Measurements from ENCODE around the gene USP19. TPM values are rescaled to one million over a fixed set of nuclear protein-coding genes. Genes with fewer than 3 reads are reported as not detected.

The USP19 gene
- total and polyA plus RNA-seq, 10 of the 15 experiments (the other 5 are each of a cell fraction or from before 2014, with no cell fraction given) = 0.24 to 64.2 (median 33.2) TPM

- peaks cover 3 to 4% of the 10 kb centered on the region in 2 experiments; a peak in 2 of 4 replicates for H3K27me3 ChIP-seq (replicated peaks in 1 of 2; ENCODE audit: control insufficient read depth in 2 of 2, insufficient read depth in 2 of 2, low read length in 1 of 2)
- H3K9me3 ChIP-seq (replicated peaks; ENCODE audit: control insufficient read depth, insufficient read depth, low read length) = no peaks in the 10 kb centered on the region
- ATAC-seq (no peak), DNase-seq (ENCODE audit: low read depth, low spot score) (no peak), FAIRE-seq (no peak)
- intact Hi-C loops (cut with micrococcal nuclease; ENCODE audit: unreplicated experiment) = no loop called here
- H4K20me1 ChIP-seq (ENCODE audit: control insufficient read depth, insufficient read depth) = no peaks in the 10 kb centered on the region
- no peak overlapping the region for H3K4me3 ChIP-seq
- no peak overlapping the region for H3K9ac ChIP-seq (ENCODE audit: control insufficient read depth, insufficient read depth, low read length)
- no peaks in the 10 kb centered on the region for H3K36me3 ChIP-seq (ENCODE audit: control insufficient read depth in 2 of 2, insufficient read depth in 2 of 2, low read length in 1 of 2)
- 11% methylated on average over 4 of the region's 4 CpGs for WGBS (ENCODE audit: insufficient coverage, insufficient replicate concordance, low lambda C conversion rate, missing lambda C conversion rate)
- no peaks in the 10 kb centered on the region for H3K79me2 ChIP-seq (ENCODE audit: control insufficient read depth, insufficient read depth, low read length)
- no peaks in the 10 kb centered on the region for H3K4me1 ChIP-seq (ENCODE audit: control insufficient read depth, insufficient read depth, low read length)
- ChIA-PET CTCF (interaction anchor here (1.0 kb wide), 1 partner anchor 10 kb away, joined by 3 read pairs; no protein-coding TSS in a partner anchor), RAD21 (ENCODE audit: unreplicated experiment) (no interaction called here), POLR2A (no interaction called here), SMC1A (ENCODE audit: uncharacterized antibody, unreplicated experiment) (no interaction called here)
- no peak overlapping the region for H3K27ac ChIP-seq (ENCODE audit: control insufficient read depth, insufficient read depth)
- no peak overlapping the region for H3K4me2 ChIP-seq (ENCODE audit: control insufficient read depth, insufficient read depth)
- in situ Hi-C loops (cut with MboI) = no loop called here
- no peak overlapping the region for H2AFZ ChIP-seq (ENCODE audit: control insufficient read depth, low read depth, low read length)
- BruUV-seq (replicated peaks) = no TSS peak
- TF ChIP-seq RELA (IDR thresholded peaks at IDR 0.05; ENCODE audit: borderline replicate concordance, partially characterized antibody) (no peak), BACH1 (IDR thresholded peaks at IDR 0.05; ENCODE audit: borderline replicate concordance) (no peak)
These were observed 14.9 kb upstream of the USP19 start for GRCh38 chr3:49135499-49135898.

DNA sequence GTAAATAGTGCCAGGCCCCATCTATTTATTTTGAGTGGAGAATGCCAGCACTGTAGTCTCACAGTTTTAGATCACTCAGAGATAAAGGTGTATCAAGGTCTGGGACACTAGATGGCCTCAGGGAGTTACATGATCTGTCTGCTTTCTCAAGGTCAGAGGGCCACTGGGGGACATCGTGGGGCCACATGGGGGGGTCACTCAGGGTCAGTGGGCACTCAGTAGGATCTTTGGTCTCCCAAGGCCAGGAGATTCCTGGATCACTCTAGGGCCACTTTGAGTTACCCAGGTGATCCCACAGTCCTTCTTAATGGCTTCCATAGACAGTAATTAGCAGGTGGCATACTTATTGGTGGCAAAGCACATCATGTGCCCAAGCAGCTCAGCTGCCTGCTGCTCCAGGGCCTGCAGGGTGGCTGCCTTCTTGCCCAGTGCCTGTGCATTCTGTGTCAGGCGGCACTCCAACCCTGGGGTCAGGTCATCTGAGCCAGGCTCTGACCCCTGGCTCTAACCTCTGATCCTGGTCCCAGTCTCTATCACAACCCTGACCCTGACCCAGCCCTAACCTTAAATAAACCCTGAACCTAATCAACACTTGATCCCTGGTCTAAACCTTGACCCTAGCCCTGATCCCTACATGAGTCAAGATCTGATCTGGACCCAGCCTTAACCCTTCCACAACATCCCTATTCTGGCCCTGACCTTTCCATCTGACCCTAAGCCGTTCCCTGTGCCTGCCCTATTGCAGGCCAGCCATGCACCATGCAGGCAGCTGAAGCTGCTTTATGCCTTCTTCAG, 14.0 kb upstream of the USP19 start:
- no peak overlapping the region for H3K27ac ChIP-seq (ENCODE audit: control insufficient read depth, insufficient read depth)
- H3K36me3 ChIP-seq (ENCODE audit: control insufficient read depth in 2 of 2, insufficient read depth in 2 of 2, low read length in 1 of 2) = no peaks in the 10 kb centered on the region
- WGBS (ENCODE audit: insufficient coverage, insufficient replicate concordance, low lambda C conversion rate, missing lambda C conversion rate) = 19% methylated on average over 3 of the region's 3 CpGs
- no peak overlapping the region for H3K4me2 ChIP-seq (ENCODE audit: control insufficient read depth, insufficient read depth)
- H3K27me3 ChIP-seq (replicated peaks in 1 of 2; ENCODE audit: control insufficient read depth in 2 of 2, insufficient read depth in 2 of 2, low read length in 1 of 2) = peaks cover 3 to 4% of the 10 kb centered on the region in 2 experiments; a peak in 2 of 4 replicates
- no peaks in the 10 kb centered on the region for H3K79me2 ChIP-seq (ENCODE audit: control insufficient read depth, insufficient read depth, low read length)
- SMC1A ChIA-PET (ENCODE audit: uncharacterized antibody, unreplicated experiment) = no interaction called here
- no TSS peak for BruUV-seq (replicated peaks)
- in situ Hi-C loops (cut with MboI) (no loop called here), intact Hi-C loops (cut with micrococcal nuclease; ENCODE audit: unreplicated experiment) (no loop called here)
- no peaks in the 10 kb centered on the region for H3K9me3 ChIP-seq (replicated peaks; ENCODE audit: control insufficient read depth, insufficient read depth, low read length)
- CTCF ChIA-PET = no interaction called here
- FAIRE-seq = no peak
- no peak for DNase-seq (ENCODE audit: low read depth, low spot score)
- no peak; the same call in 1 of the 3 replicates for ATAC-seq
- POLR2A ChIA-PET = no interaction called here
- RAD21 ChIA-PET (ENCODE audit: unreplicated experiment) = no interaction called here
- no peak overlapping the region for H2AFZ ChIP-seq (ENCODE audit: control insufficient read depth, low read depth, low read length)
- H3K4me3 ChIP-seq = no peak overlapping the region
- TF ChIP-seq NR2C1 (IDR thresholded peaks at IDR 0.05) (no peak), BCL11A (IDR thresholded peaks at IDR 0.05; ENCODE audit: low read depth, low read length) (no peak)
- no peak overlapping the region for H3K9ac ChIP-seq (ENCODE audit: control insufficient read depth, insufficient read depth, low read length)
- no peaks in the 10 kb centered on the region for H4K20me1 ChIP-seq (ENCODE audit: control insufficient read depth, insufficient read depth)
- H3K4me1 ChIP-seq (ENCODE audit: control insufficient read depth, insufficient read depth, low read length) = no peaks in the 10 kb centered on the region
